CD4-positive, alpha-beta T cell treated with Interleukin-12 subunit alpha and Interleukin-12 subunit beta, for 1 hour (primary cell): ENCODE data around the gene CAPRIN1.

Experiments
- DNase-seq: peaks from one replicate; pipeline ENCODE4 v3.0.0-alpha.2; 2020

CAPRIN1 gene, protein sequence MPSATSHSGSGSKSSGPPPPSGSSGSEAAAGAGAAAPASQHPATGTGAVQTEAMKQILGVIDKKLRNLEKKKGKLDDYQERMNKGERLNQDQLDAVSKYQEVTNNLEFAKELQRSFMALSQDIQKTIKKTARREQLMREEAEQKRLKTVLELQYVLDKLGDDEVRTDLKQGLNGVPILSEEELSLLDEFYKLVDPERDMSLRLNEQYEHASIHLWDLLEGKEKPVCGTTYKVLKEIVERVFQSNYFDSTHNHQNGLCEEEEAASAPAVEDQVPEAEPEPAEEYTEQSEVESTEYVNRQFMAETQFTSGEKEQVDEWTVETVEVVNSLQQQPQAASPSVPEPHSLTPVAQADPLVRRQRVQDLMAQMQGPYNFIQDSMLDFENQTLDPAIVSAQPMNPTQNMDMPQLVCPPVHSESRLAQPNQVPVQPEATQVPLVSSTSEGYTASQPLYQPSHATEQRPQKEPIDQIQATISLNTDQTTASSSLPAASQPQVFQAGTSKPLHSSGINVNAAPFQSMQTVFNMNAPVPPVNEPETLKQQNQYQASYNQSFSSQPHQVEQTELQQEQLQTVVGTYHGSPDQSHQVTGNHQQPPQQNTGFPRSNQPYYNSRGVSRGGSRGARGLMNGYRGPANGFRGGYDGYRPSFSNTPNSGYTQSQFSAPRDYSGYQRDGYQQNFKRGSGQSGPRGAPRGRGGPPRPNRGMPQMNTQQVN

GRCh38 chr11:34051349-34052035 is at the start of gene CAPRIN1:
Gene CAPRIN1, plus strand, starts transcription at chr11:34051731. Its CDS starts 690 bp downstream, at chr11:34052421.
- peak; percentile 86 for DNase-seq

DNA sequence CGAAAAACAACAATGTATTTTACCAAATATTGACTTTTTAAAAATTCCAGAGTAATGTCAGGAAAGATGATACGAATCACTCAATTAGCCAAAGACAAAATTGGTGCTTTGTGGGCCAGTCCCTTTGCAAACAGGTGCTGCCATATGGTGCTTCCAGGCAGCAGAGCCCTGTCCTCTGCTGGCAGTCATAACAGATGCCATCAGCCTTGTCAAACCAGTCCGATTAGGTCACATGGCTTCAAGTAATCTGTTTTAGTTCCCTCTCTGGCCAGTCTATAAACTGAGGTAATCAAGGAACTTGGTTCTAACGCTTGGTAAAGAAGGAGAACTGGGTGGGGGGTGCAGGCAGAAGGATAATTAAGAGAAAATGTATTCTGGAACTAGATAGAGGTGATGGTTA is 49.1 kb upstream of the CAPRIN1 start:
- DNase-seq = no peak

DNA sequence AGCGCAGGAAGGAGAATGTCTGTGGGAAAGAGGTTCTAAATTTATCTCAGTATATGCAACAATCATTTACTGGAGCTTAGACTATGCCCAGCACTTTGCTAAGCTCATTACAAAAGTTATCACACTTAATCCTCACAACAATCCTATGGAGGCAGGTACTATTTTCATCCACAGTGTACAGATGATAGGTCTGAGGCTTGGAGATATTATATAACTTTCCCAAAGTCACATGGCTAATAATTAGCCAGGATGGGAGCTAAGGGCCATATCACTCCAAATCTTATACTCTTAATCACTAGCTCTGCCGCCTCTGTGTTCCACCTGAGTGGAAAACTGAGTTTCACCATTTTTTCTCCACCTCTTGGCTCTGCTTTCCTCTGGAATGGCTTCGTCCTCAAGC is 47.3 kb upstream of the CAPRIN1 start:
- no peak for DNase-seq

GRCh38 chr11:34006876-34007275 is 44.7 kb upstream of the CAPRIN1 start:
- DNase-seq = no peak

- no peak for DNase-seq
These were observed 38.8 kb upstream of the CAPRIN1 start for GRCh38 chr11:34012734-34013133.

GRCh38 chr11:34013898-34014571 is 37.5 kb upstream of the CAPRIN1 start:
- no peak for DNase-seq

GRCh38 chr11:34021977-34022735 is 29.4 kb upstream of the CAPRIN1 start:
- no peak for DNase-seq

GRCh38 chr11:34026432-34026831 is 25.1 kb upstream of the CAPRIN1 start:
- DNase-seq = no peak

GRCh38 chr11:34027516-34028408 is 23.8 kb upstream of the CAPRIN1 start:
- no peak for DNase-seq

GRCh38 chr11:34028425-34028824 is 23.1 kb upstream of the CAPRIN1 start:
- DNase-seq = no peak

GRCh38 chr11:34029176-34029575 is 22.4 kb upstream of the CAPRIN1 start:
- no peak for DNase-seq

- no peak for DNase-seq
These were observed 21.1 kb upstream of the CAPRIN1 start for GRCh38 chr11:34030382-34030781.

- DNase-seq = no peak
These were observed 18.1 kb upstream of the CAPRIN1 start for GRCh38 chr11:34033399-34033798.

- no peak for DNase-seq
These were observed 17.5 kb upstream of the CAPRIN1 start for GRCh38 chr11:34034053-34034452.

- no peak for DNase-seq
These were observed 15.1 kb upstream of the CAPRIN1 start for GRCh38 chr11:34036456-34036855.

GRCh38 chr11:34037016-34037415 is 14.5 kb upstream of the CAPRIN1 start:
- DNase-seq = no peak

GRCh38 chr11:34040571-34040970 is 11.0 kb upstream of the CAPRIN1 start:
- DNase-seq = no peak

DNA sequence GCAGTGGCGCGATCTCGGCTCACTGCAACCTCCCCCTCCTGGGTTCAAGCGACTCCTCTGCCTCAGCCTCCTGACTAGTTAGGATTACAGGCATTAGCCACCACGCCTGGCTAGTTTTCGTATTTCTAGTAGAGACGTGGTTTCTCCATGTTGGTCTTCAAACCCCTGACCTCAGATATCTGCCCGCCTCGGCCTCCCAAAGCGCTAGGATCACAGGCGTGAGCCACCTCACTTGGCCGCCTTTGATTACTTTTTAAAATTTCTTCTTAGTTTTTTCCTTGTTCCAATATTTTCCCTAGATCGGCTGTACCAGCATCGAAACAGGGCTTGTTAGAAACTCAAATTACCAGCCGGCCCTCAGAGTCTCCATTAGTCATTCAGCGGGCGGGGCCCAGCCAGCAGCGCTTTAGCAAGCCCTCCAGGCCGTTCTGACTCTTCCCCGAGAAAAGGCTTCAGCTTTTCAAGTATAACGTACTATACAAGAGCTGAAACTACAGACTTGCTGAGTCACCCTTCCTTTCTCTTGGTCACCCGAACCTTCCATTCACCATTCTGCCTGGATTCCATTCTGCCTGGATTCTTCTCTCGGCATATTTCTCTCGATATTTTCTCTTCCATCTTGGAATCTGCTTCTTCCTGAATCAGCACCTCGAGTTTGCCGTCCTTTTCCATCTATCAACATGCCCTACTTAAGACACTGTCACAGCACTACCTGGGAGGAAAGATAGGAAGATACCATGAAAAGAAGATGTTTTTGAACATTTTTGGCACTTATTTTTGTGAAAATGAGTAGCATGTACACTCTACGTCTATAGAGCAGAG is 6.7 kb upstream of the CAPRIN1 start:
- no peak for DNase-seq

DNA sequence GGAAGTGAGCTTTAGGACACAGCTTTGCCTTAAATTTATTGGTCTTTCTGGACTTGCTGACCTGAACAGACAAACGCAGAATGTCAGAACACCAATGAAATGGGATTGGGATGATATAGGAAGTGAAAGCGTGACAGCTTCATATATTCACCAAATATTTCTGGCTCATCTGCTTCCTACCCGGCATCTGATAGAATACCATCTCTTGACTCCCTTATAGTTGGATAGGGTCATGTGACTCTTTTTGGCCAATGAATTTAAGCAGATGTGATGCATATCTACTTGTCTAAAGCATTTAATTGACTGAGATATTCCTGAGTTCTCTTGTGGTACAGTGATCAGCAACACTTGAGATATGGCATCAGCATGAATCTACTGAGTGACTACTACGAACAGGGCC is 2.5 kb upstream of the CAPRIN1 start:
- no peak for DNase-seq

GRCh38 chr11:34050581-34051348 is 766 bp upstream of the CAPRIN1 start:
- no peak for DNase-seq
